Mucosa of stomach (tissue), 1 donor: ENCODE data around the gene SH3D21.

Experiments used
- H3K27me3 ChIP-seq: one replicate; pipeline ENCODE4 v1.7.0; 2013; ENCODE audit warnings: mild to moderate bottlenecking, low read length; ENCODE audit not compliant: control insufficient read depth, insufficient read depth
- H3K36me3 ChIP-seq: one replicate; pipeline ENCODE4 v1.7.0; 2013; ENCODE audit warnings: low read length; ENCODE audit not compliant: control insufficient read depth, insufficient read depth
- H3K4me1 ChIP-seq: one replicate; pipeline ENCODE4 v1.7.0; 2013; ENCODE audit warnings: mild to moderate bottlenecking, low read length; ENCODE audit not compliant: control insufficient read depth, insufficient read depth
- H3K4me3 ChIP-seq: one replicate; pipeline ENCODE4 v1.7.0; 2013; ENCODE audit warnings: low read length
- H3K9ac ChIP-seq: one replicate; pipeline ENCODE4 v1.7.0; 2013; ENCODE audit warnings: mild to moderate bottlenecking, low read length, moderate library complexity
- H3K9me3 ChIP-seq: one replicate; pipeline ENCODE4 v1.7.0; 2013; ENCODE audit warnings: mild to moderate bottlenecking, low read length, moderate library complexity; ENCODE audit not compliant: control insufficient read depth
- donor health status: Pancreatic carcinoma.

SH3D21 gene

GRCh38 chr1:36304970-36305914 is 926 bp upstream of the SH3D21 start:
- H3K4me3 ChIP-seq, result no peak overlapping the region
- H3K27me3 ChIP-seq, result no peaks in the 10 kb centered on the region
- H3K36me3 ChIP-seq, result peaks cover 17% of the 10 kb centered on the region
- H3K9ac ChIP-seq, result peak overlapping the region; percentile 65
- peaks cover 25% of the 10 kb centered on the region for H3K4me1 ChIP-seq
- no peaks in the 10 kb centered on the region for H3K9me3 ChIP-seq

- no peaks in the 10 kb centered on the region for H3K27me3 ChIP-seq
- peaks cover 18% of the 10 kb centered on the region for H3K4me1 ChIP-seq
- H3K4me3 ChIP-seq, result peak overlapping the region; percentile 84
- H3K9me3 ChIP-seq, result no peaks in the 10 kb centered on the region
- peak overlapping the region; percentile 65 for H3K9ac ChIP-seq
- peaks cover 14% of the 10 kb centered on the region for H3K36me3 ChIP-seq
Measured at GRCh38 chr1:36305915-36306209, 306 bp upstream of the SH3D21 start.

GRCh38 chr1:36306902-36307456 is 811 bp downstream of the SH3D21 start:
- peaks cover 15% of the 10 kb centered on the region for H3K4me1 ChIP-seq
- peak overlapping the region; percentile 65 for H3K9ac ChIP-seq
- peaks cover 7% of the 10 kb centered on the region for H3K36me3 ChIP-seq
- H3K4me3 ChIP-seq, result peak overlapping the region; percentile 84
- H3K27me3 ChIP-seq, result no peaks in the 10 kb centered on the region
- no peaks in the 10 kb centered on the region for H3K9me3 ChIP-seq

- Histone ChIP-seq H3K9me3 (no peaks in the 10 kb centered on the region), H3K4me1 (peaks cover 15% of the 10 kb centered on the region), H3K9ac (no peak overlapping the region), H3K4me3 (peak overlapping the region; percentile 84), H3K27me3 (no peaks in the 10 kb centered on the region), H3K36me3 (no peaks in the 10 kb centered on the region)
Measured at GRCh38 chr1:36307601-36308330, 1.6 kb downstream of the SH3D21 start.

GRCh38 chr1:36309397-36309796 is 3.2 kb downstream of the SH3D21 start:
- H3K27me3 ChIP-seq, result no peaks in the 10 kb centered on the region
- H3K36me3 ChIP-seq, result no peaks in the 10 kb centered on the region
- H3K4me1 ChIP-seq, result peaks cover 15% of the 10 kb centered on the region
- no peaks in the 10 kb centered on the region for H3K9me3 ChIP-seq
- no peak overlapping the region for H3K9ac ChIP-seq
- H3K4me3 ChIP-seq, result no peak overlapping the region

- H3K36me3 ChIP-seq, result no peaks in the 10 kb centered on the region
- H3K27me3 ChIP-seq, result peaks cover 30% of the 10 kb centered on the region
- no peaks in the 10 kb centered on the region for H3K9me3 ChIP-seq
- peaks cover 40% of the 10 kb centered on the region for H3K4me1 ChIP-seq
- H3K4me3 ChIP-seq, result no peak overlapping the region
- H3K9ac ChIP-seq, result peak overlapping the region; percentile 28
Measured at GRCh38 chr1:36320291-36320761, 14.2 kb downstream of the SH3D21 start.

GRCh38 chr1:36320767-36321118 is 14.6 kb downstream of the SH3D21 start:
- peaks cover 30% of the 10 kb centered on the region for H3K27me3 ChIP-seq
- H3K36me3 ChIP-seq, result no peaks in the 10 kb centered on the region
- peak overlapping the region; percentile 28 for H3K9ac ChIP-seq
- H3K9me3 ChIP-seq, result no peaks in the 10 kb centered on the region
- H3K4me3 ChIP-seq, result no peak overlapping the region
- H3K4me1 ChIP-seq, result peaks cover 40% of the 10 kb centered on the region

GRCh38 chr1:36321119-36321951 is 15.2 kb downstream of the SH3D21 start:
- peaks cover 40% of the 10 kb centered on the region for H3K4me1 ChIP-seq
- no peaks in the 10 kb centered on the region for H3K36me3 ChIP-seq
- no peaks in the 10 kb centered on the region for H3K9me3 ChIP-seq
- H3K4me3 ChIP-seq, result no peak overlapping the region
- peaks cover 30% of the 10 kb centered on the region for H3K27me3 ChIP-seq
- peak overlapping the region; percentile 28 for H3K9ac ChIP-seq

- Histone ChIP-seq H3K4me3 (no peak overlapping the region), H3K27me3 (peaks cover 30% of the 10 kb centered on the region), H3K36me3 (no peaks in the 10 kb centered on the region), H3K9ac (peak overlapping the region; percentile 55), H3K9me3 (no peaks in the 10 kb centered on the region), H3K4me1 (peaks cover 40% of the 10 kb centered on the region)
Measured at GRCh38 chr1:36322041-36322785, 16.0 kb downstream of the SH3D21 start.

- H3K4me1 ChIP-seq, result peaks cover 40% of the 10 kb centered on the region
- H3K9ac ChIP-seq, result peak overlapping the region; percentile 55
- H3K36me3 ChIP-seq, result no peaks in the 10 kb centered on the region
- H3K9me3 ChIP-seq, result no peaks in the 10 kb centered on the region
- H3K27me3 ChIP-seq, result peaks cover 30% of the 10 kb centered on the region
- H3K4me3 ChIP-seq, result peak overlapping the region; percentile 8
Measured at GRCh38 chr1:36322786-36323635, 16.8 kb downstream of the SH3D21 start.
